Measurements from ENCODE around the gene CBL.

GRCh38 chr11:119204066-119204465 is 2.1 kb upstream of the CBL start:
- TF ChIP-seq POLR2A (IDR thresholded peaks at IDR 0.05; ENCODE audit: low read depth, low read length) (no peak), POLR2AphosphoS5 (IDR thresholded peaks at IDR 0.05; ENCODE audit: low read depth, low read length) (no peak), PAX5 (IDR thresholded peaks at IDR 0.05; ENCODE audit: insufficient read depth, low read length, severe bottlenecking) (no peak), TAF1 (IDR thresholded peaks at IDR 0.05; ENCODE audit: low read depth, low read length) (no peak), POU2F2 (IDR thresholded peaks at IDR 0.05; ENCODE audit: low read depth, low read length) (no peak)

Measured in GM12891 (cell line).